H1 (cell line): ENCODE measurements around the gene DKC1. TPM values are rescaled to one million over a fixed set of nuclear protein-coding genes. Genes with fewer than 3 reads are reported as not detected.

Experiments used
- CTCF ChIA-PET: fragments of 300-600 bp; sonication (Branson Sonifier 250); formaldehyde crosslinking; loops from one replicate; lab custom pipeline; 2021; ENCODE audit not compliant: partially characterized antibody; lab: Charles Lee
- POLR2A ChIA-PET: fragments of 300-600 bp; sonication (Branson Sonifier 250); formaldehyde crosslinking; loops from one replicate; lab custom pipeline; 2021; ENCODE audit warnings: inconsistent platforms; ENCODE audit not compliant: partially characterized antibody; lab: Charles Lee
- DNase-seq, 2 experiments: peaks; one replicate each; pipeline versions ENCODE4 v3.0.0 to v3.0.0-alpha.2; 2010 to 2022; ENCODE audit warnings: low spot score in 2 of 2, low read depth in 1 of 2, mixed read lengths in 1 of 2
- FAIRE-seq: peaks from 2 replicates; lab custom pipeline; 2011; peaks lifted over from hg19 to GRCh38; lab: Jason Lieb, UNC
- H2AFZ ChIP-seq: 2 replicates; pipeline ENCODE4 v1.8.1; 2012; ENCODE audit warnings: low read length, inconsistent platforms
- H2AK5ac ChIP-seq: 2 replicates; pipeline ENCODE4 v1.6.1; 2013; ENCODE audit warnings: low read depth, low read length
- H2BK120ac ChIP-seq: replicated peaks from 2 replicates; pipeline ENCODE3; 2013; ENCODE audit warnings: low read depth, low read length, inconsistent platforms
- H2BK12ac ChIP-seq: 2 replicates; pipeline ENCODE4 v1.6.1; 2013; ENCODE audit warnings: low read depth, low read length
- H2BK15ac ChIP-seq: 2 replicates; pipeline ENCODE4 v1.6.1; 2013; ENCODE audit warnings: low read length
- H2BK20ac ChIP-seq: 2 replicates; pipeline ENCODE4 v1.6.1; 2013; ENCODE audit warnings: low read length
- H2BK5ac ChIP-seq: 2 replicates; pipeline ENCODE4 v1.6.1; 2013; ENCODE audit warnings: low read depth, low read length
- H3K14ac ChIP-seq: 2 replicates; pipeline ENCODE4 v1.6.1; 2013; ENCODE audit warnings: inconsistent platforms; ENCODE audit not compliant: insufficient read length
- H3K18ac ChIP-seq: 2 replicates; pipeline ENCODE4 v1.6.1; 2013; ENCODE audit warnings: low read length; ENCODE audit errors: extremely low read depth
- H3K23ac ChIP-seq: 2 replicates; pipeline ENCODE4 v1.6.1; 2013; ENCODE audit warnings: inconsistent platforms; ENCODE audit not compliant: insufficient read length
- H3K23me2 ChIP-seq: 2 replicates; pipeline ENCODE4 v1.6.1; 2013; ENCODE audit warnings: low read depth, low read length
- H3K27ac ChIP-seq: 2 replicates; pipeline ENCODE4 v1.6.1; 2011; ENCODE audit warnings: low read depth, low read length, inconsistent platforms
- H3K27me3 ChIP-seq, 4 experiments: replicated peaks in 1 of 4; 1 replicate in 1 of 4; 2 replicates in 3 of 4; pipeline versions ENCODE4 v1.6.1 to v1.8.1; 2011 to 2013; ENCODE audit warnings: low read length in 3 of 4, mild to moderate bottlenecking in 3 of 4, inconsistent platforms in 2 of 4, mixed read lengths in 2 of 4, moderate library complexity in 1 of 4; ENCODE audit not compliant: control insufficient read depth in 3 of 4, insufficient read depth in 3 of 4; ENCODE audit errors: extremely low read depth in 1 of 4
- H3K36me3 ChIP-seq, 4 experiments: 2 replicates each; pipeline versions ENCODE4 v1.6.1 to v1.8.1; 2011 to 2013; ENCODE audit warnings: mild to moderate bottlenecking in 4 of 4, low read length in 3 of 4, moderate library complexity in 2 of 4, control low read depth in 1 of 4, inconsistent platforms in 1 of 4; ENCODE audit not compliant: insufficient read depth in 4 of 4, control insufficient read depth in 2 of 4
- H3K4ac ChIP-seq: replicated peaks from 2 replicates; pipeline ENCODE3; 2013; ENCODE audit warnings: low read length, low read depth, mixed read lengths, inconsistent platforms; ENCODE audit not compliant: insufficient read length
- H3K4me1 ChIP-seq, 4 experiments: replicated peaks in 1 of 4; 1 replicate in 1 of 4; 2 replicates in 3 of 4; pipeline versions ENCODE4 v1.6.1 to v1.8.1; 2011 to 2013; ENCODE audit warnings: low read length in 3 of 4, inconsistent platforms in 2 of 4, mixed read lengths in 1 of 4; ENCODE audit not compliant: insufficient read depth in 4 of 4, control insufficient read depth in 3 of 4
- H3K4me2 ChIP-seq, 2 experiments: 2 replicates each; pipeline versions ENCODE4 v1.6.1 to v1.8.1; 2011 to 2013; ENCODE audit warnings: low read depth in 2 of 2, low read length in 2 of 2, control low read depth in 1 of 2, inconsistent platforms in 1 of 2, mild to moderate bottlenecking in 1 of 2; ENCODE audit not compliant: insufficient read depth in 1 of 2
- H3K4me3 ChIP-seq, 4 experiments: fragments of 200-600, 300-600 bp in 1 of 4; sonication (generic), shearing (Covaris generic), sonication (Bioruptor Twin) in 1 of 4; 2 replicates each; pipeline versions ENCODE4 v1.5.1 to v1.8.1; 2011 to 2016; ENCODE audit warnings: low read length in 4 of 4, low read depth in 3 of 4, control low read depth in 2 of 4, inconsistent platforms in 2 of 4, mild to moderate bottlenecking in 2 of 4, mixed read lengths in 1 of 4, moderate library complexity in 1 of 4; ENCODE audit not compliant: insufficient read depth in 2 of 4; ENCODE audit errors: extremely low read depth in 1 of 4
- H3K56ac ChIP-seq: replicated peaks from 2 replicates; pipeline ENCODE3; 2013; ENCODE audit warnings: low read depth, mild to moderate bottlenecking, mixed read lengths, low read length, inconsistent platforms; ENCODE audit not compliant: insufficient read length
- H3K79me1 ChIP-seq: 2 replicates; pipeline ENCODE4 v1.6.1; 2013; ENCODE audit warnings: low read depth, low read length, control low read depth
- H3K79me2 ChIP-seq, 2 experiments: 2 replicates each; pipeline versions ENCODE4 v1.6.1 to v1.8.1; 2012 to 2013; ENCODE audit warnings: low read length in 2 of 2, mild to moderate bottlenecking in 2 of 2, inconsistent platforms in 1 of 2; ENCODE audit not compliant: insufficient read depth in 2 of 2, control insufficient read depth in 1 of 2
- H3K9ac ChIP-seq, 4 experiments: replicated peaks in 1 of 4; 1 replicate in 1 of 4; 2 replicates in 3 of 4; pipeline versions ENCODE4 v1.6.1 to v1.8.1; 2011 to 2013; ENCODE audit warnings: low read depth in 3 of 4, low read length in 3 of 4, control low read depth in 2 of 4, mild to moderate bottlenecking in 2 of 4, moderate library complexity in 2 of 4, inconsistent platforms in 1 of 4; ENCODE audit errors: extremely low read depth in 1 of 4
- H3K9me3 ChIP-seq, 2 experiments: 2 replicates each; pipeline versions ENCODE4 v1.6.1 to v1.8.1; 2012 to 2013; ENCODE audit warnings: mild to moderate bottlenecking in 2 of 2, moderate library complexity in 2 of 2, control low read depth in 1 of 2, inconsistent platforms in 1 of 2, low read depth in 1 of 2, low read length in 1 of 2, mixed read lengths in 1 of 2; ENCODE audit not compliant: insufficient read depth in 2 of 2
- H4K20me1 ChIP-seq, 2 experiments: replicated peaks in 1 of 2; 2 replicates each; pipeline versions ENCODE3 to v1.8.1; 2011 to 2013; ENCODE audit warnings: inconsistent platforms in 2 of 2, low read length in 2 of 2, mild to moderate bottlenecking in 1 of 2; ENCODE audit not compliant: insufficient read depth in 2 of 2, control insufficient read depth in 1 of 2
- H4K5ac ChIP-seq: 2 replicates; pipeline ENCODE4 v1.6.1; 2013; ENCODE audit warnings: low read length, low read depth, mixed read lengths, inconsistent platforms; ENCODE audit not compliant: insufficient read length
- H4K8ac ChIP-seq: 2 replicates; pipeline ENCODE4 v1.8.0; 2013; ENCODE audit warnings: mild to moderate bottlenecking, moderate library complexity, low read length, inconsistent platforms; ENCODE audit not compliant: insufficient read depth; ENCODE audit errors: extremely low read depth
- H4K91ac ChIP-seq: replicated peaks from 2 replicates; pipeline ENCODE3; 2013; ENCODE audit warnings: low read length, mixed read lengths, inconsistent platforms; ENCODE audit not compliant: insufficient read length
- SP2 ChIP-seq: IDR thresholded peaks from 2 replicates; pipeline ENCODE4 v1.6.1; 2012; ENCODE audit warnings: mild to moderate bottlenecking, low read length, inconsistent platforms
- WGBS, 2 experiments: shearing (Covaris generic) in 1 of 2; methylation state at CpG; one replicate each; pipeline versions ENCODE4 v1.1.6 to v1.1.7; 2013 to 2015; ENCODE audit warnings: low lambda C conversion rate in 2 of 2, mixed read lengths in 2 of 2, inconsistent platforms in 1 of 2, low coverage in 1 of 2, missing lambda C conversion rate in 1 of 2; ENCODE audit not compliant: insufficient replicate concordance in 2 of 2, insufficient coverage in 1 of 2, insufficient read length in 1 of 2; ENCODE audit errors: extremely low coverage in 1 of 2, missing lambda C conversion rate in 1 of 2; 5-methylcytosine and 5-hydroxymethylcytosine counted together
- polyA plus RNA-seq, 7 experiments: library from polyadenylated mRNA; depleted of rRNA in 3 of 7; stranded (reverse) in 5 of 7; unstranded in 2 of 7; fragments of >200 nt in 5 of 7; fragments of 200-250 nt in 2 of 7; gene quantifications; 1 replicate in 5 of 7; 2 replicates in 1 of 7; 4 replicates in 1 of 7; pipeline versions ENCODE4 v1.2.1 to v1.2.3, GENCODE V29; 2011 to 2013; ENCODE audit warnings: missing spikeins in 2 of 7, mixed read lengths in 2 of 7
- total RNA-seq: library from RNA; stranded (reverse); fragmentation: NEBNext Ultra II Directional; extraction: Animal tissue kit (Norgen Biotek cat#: 25700); gene quantifications from 2 replicates; pipeline ENCODE4 v1.2.1, GENCODE V29; 2021

DKC1 gene
- total and polyA plus RNA-seq, 2 of the 8 experiments (the other 6 are each of a cell fraction or from before 2014, with no cell fraction given), result 65.6 to 143 TPM

- Histone ChIP-seq H3K9me3 (no peaks in the 10 kb centered on the region), H2AFZ (no peak overlapping the region), H3K23ac (no peak overlapping the region), H4K91ac (no peak overlapping the region), H3K23me2 (no peaks in the 10 kb centered on the region), H2BK15ac (no peak overlapping the region), H3K18ac (no peak overlapping the region), H2BK5ac (no peak overlapping the region), H4K8ac (no peak overlapping the region), H3K9ac (no peak overlapping the region), H3K79me1 (no peaks in the 10 kb centered on the region), H2AK5ac (no peak overlapping the region), H4K5ac (no peak overlapping the region), H3K4ac (no peak overlapping the region), H3K36me3 (no peaks in the 10 kb centered on the region), H2BK120ac (no peak overlapping the region), H3K14ac (no peak overlapping the region), H3K56ac (no peak overlapping the region), H2BK20ac (no peak overlapping the region), H3K27me3 (no peaks in the 10 kb centered on the region), H4K20me1 (no peaks in the 10 kb centered on the region)
- ChIA-PET POLR2A (no interaction called here), CTCF (no interaction called here)
- FAIRE-seq (no peak), DNase-seq (no peak)
- WGBS, 2 experiments, result 77% methylated on average over 2 of the region's 2 CpGs; no CpG with 5 or more reads in 1 of the 2 experiments
- no peak for TF ChIP-seq SP2
- TF ChIP-seq, all 59 proteins: peak for 0
- Histone ChIP-seq H3K4me3 (no peak overlapping the region), H3K4me2 (no peak overlapping the region), H3K4me1 (no peaks in the 10 kb centered on the region), H2BK12ac (no peak overlapping the region), H3K27ac (no peak overlapping the region), H3K79me2 (no peaks in the 10 kb centered on the region)
Measured at GRCh38 chrX:154724993-154725756, 37.5 kb upstream of the DKC1 start.
